ENCODE measurements around the gene IL24. TPM values are rescaled to one million over a fixed set of nuclear protein-coding genes. Genes with fewer than 3 reads are reported as not detected.

The IL24 gene
- total and polyA plus RNA-seq, 2 donors: 0.09 to 0.50 TPM

GRCh38 chr1:206872139-206872538 is 25.1 kb upstream of the IL24 start:
- 97% methylated on average over 3 of the region's 3 CpGs for WGBS
- DNase-seq (ENCODE audit: low read depth in 6 of 9, low spot score in 9 of 9): no peak
- Histone ChIP-seq H3K27me3 (ENCODE audit: control insufficient read depth in 2 of 2, insufficient read depth in 1 of 2, low read length in 1 of 2) (no peaks in the 10 kb centered on the region), H3K4me1 (ENCODE audit: control insufficient read depth in 2 of 2, insufficient read depth in 2 of 2, low read length in 2 of 2) (no peaks in the 10 kb centered on the region), H3K9me3 (ENCODE audit: control insufficient read depth in 2 of 2, insufficient read depth in 1 of 2, low read length in 1 of 2) (peaks cover 0 to 1% of the 10 kb centered on the region in 2 donors), H3K27ac (ENCODE audit: low read depth in 1 of 2, low read length in 1 of 2) (no peak overlapping the region), H3K36me3 (ENCODE audit: control insufficient read depth in 2 of 2, insufficient read depth in 2 of 2, low read length in 1 of 2) (no peaks in the 10 kb centered on the region), H3K4me3 (ENCODE audit: low read length in 2 of 2) (no peak overlapping the region)

- no peaks in the 10 kb centered on the region for H3K27me3 ChIP-seq (ENCODE audit: control insufficient read depth in 2 of 2, insufficient read depth in 1 of 2, low read length in 1 of 2)
- DNase-seq (ENCODE audit: low read depth in 6 of 9, low spot score in 9 of 9): no peak
- H3K4me1 ChIP-seq (ENCODE audit: control insufficient read depth in 2 of 2, insufficient read depth in 2 of 2, low read length in 2 of 2): no peaks in the 10 kb centered on the region
- no peaks in the 10 kb centered on the region for H3K36me3 ChIP-seq (ENCODE audit: control insufficient read depth in 2 of 2, insufficient read depth in 2 of 2, low read length in 1 of 2)
- H3K4me3 ChIP-seq (ENCODE audit: low read length in 2 of 2): no peak overlapping the region
- 94% methylated on average over 3 of the region's 3 CpGs for WGBS
- H3K9me3 ChIP-seq (ENCODE audit: control insufficient read depth in 2 of 2, insufficient read depth in 1 of 2, low read length in 1 of 2): peaks cover 0 to 7% of the 10 kb centered on the region in 2 donors
- H3K27ac ChIP-seq (ENCODE audit: low read depth in 1 of 2, low read length in 1 of 2): no peak overlapping the region
Observed at GRCh38 chr1:206873603-206874188, 23.5 kb upstream of the IL24 start.

GRCh38 chr1:206875752-206876377 is 21.4 kb upstream of the IL24 start:
- DNase-seq (ENCODE audit: low read depth in 6 of 9, low spot score in 9 of 9): no peak
- H3K4me3 ChIP-seq (ENCODE audit: low read length in 2 of 2): no peak overlapping the region
- no peaks in the 10 kb centered on the region for H3K4me1 ChIP-seq (ENCODE audit: control insufficient read depth in 2 of 2, insufficient read depth in 2 of 2, low read length in 2 of 2)
- H3K27me3 ChIP-seq (ENCODE audit: control insufficient read depth in 2 of 2, insufficient read depth in 1 of 2, low read length in 1 of 2): no peaks in the 10 kb centered on the region
- no peaks in the 10 kb centered on the region for H3K36me3 ChIP-seq (ENCODE audit: control insufficient read depth in 2 of 2, insufficient read depth in 2 of 2, low read length in 1 of 2)
- 94% methylated on average over 3 of the region's 3 CpGs for WGBS
- H3K27ac ChIP-seq (ENCODE audit: low read depth in 1 of 2, low read length in 1 of 2): no peak overlapping the region
- peaks cover 0 to 7% of the 10 kb centered on the region in 2 donors for H3K9me3 ChIP-seq (ENCODE audit: control insufficient read depth in 2 of 2, insufficient read depth in 1 of 2, low read length in 1 of 2)

DNA sequence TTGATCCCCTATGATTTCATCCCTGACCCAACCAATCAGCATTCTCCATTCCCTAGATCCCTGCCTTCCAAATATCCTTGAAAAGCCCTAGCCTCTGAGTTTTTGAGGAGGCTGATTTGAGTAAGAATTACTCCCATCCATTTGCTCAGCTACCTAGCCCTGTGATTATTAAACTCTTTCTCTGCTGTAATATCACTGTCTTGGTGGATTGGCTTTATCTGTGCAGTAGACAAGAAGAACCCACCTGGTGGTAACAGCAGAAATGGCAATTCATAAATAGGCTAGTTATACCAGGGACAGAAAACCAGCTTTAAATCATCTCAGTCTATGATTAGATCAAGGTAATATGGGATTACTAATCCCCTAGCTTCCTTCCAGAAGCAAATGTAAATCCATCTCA is 18.8 kb upstream of the IL24 start:
- Histone ChIP-seq H3K9me3 (ENCODE audit: control insufficient read depth in 2 of 2, insufficient read depth in 1 of 2, low read length in 1 of 2) (peaks cover 0 to 7% of the 10 kb centered on the region in 2 donors), H3K36me3 (ENCODE audit: control insufficient read depth in 2 of 2, insufficient read depth in 2 of 2, low read length in 1 of 2) (no peaks in the 10 kb centered on the region), H3K4me1 (ENCODE audit: control insufficient read depth in 2 of 2, insufficient read depth in 2 of 2, low read length in 2 of 2) (no peaks in the 10 kb centered on the region), H3K27me3 (ENCODE audit: control insufficient read depth in 2 of 2, insufficient read depth in 1 of 2, low read length in 1 of 2) (no peaks in the 10 kb centered on the region), H3K27ac (ENCODE audit: low read depth in 1 of 2, low read length in 1 of 2) (no peak overlapping the region), H3K4me3 (ENCODE audit: low read length in 2 of 2) (no peak overlapping the region)
- DNase-seq (ENCODE audit: low read depth in 6 of 9, low spot score in 9 of 9): no peak

DNA sequence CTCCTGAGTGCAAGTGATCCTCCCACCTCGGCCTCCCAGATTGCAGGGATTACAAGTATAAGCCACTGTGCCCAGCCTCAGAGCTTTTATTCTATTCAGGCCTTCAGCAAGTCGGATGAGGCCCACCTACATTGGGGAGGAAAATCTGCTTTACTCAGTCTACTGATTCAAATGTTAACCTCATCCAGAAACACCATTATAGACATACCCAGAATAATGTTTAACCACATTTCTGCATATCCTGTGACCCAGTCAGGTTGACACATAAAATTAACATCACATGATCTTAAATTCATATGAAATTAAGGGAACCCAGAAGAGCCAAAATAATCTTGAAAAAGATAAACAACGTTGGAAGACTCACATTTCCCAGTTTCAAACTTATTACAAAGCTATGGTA is 16.9 kb upstream of the IL24 start:
- Histone ChIP-seq H3K27me3 (ENCODE audit: control insufficient read depth in 2 of 2, insufficient read depth in 1 of 2, low read length in 1 of 2) (no peaks in the 10 kb centered on the region), H3K9me3 (ENCODE audit: control insufficient read depth in 2 of 2, insufficient read depth in 1 of 2, low read length in 1 of 2) (peaks cover 0 to 7% of the 10 kb centered on the region in 2 donors), H3K27ac (ENCODE audit: low read depth in 1 of 2, low read length in 1 of 2) (no peak overlapping the region), H3K4me3 (ENCODE audit: low read length in 2 of 2) (no peak overlapping the region), H3K4me1 (ENCODE audit: control insufficient read depth in 2 of 2, insufficient read depth in 2 of 2, low read length in 2 of 2) (no peaks in the 10 kb centered on the region), H3K36me3 (ENCODE audit: control insufficient read depth in 2 of 2, insufficient read depth in 2 of 2, low read length in 1 of 2) (no peaks in the 10 kb centered on the region)
- WGBS: 94% methylated on average over 3 of the region's 3 CpGs
- DNase-seq (ENCODE audit: low read depth in 6 of 9, low spot score in 9 of 9): no peak

GRCh38 chr1:206882555-206882954 is 14.7 kb upstream of the IL24 start:
- Histone ChIP-seq H3K27me3 (ENCODE audit: control insufficient read depth in 2 of 2, insufficient read depth in 1 of 2, low read length in 1 of 2) (no peaks in the 10 kb centered on the region), H3K4me1 (ENCODE audit: control insufficient read depth in 2 of 2, insufficient read depth in 2 of 2, low read length in 2 of 2) (no peaks in the 10 kb centered on the region), H3K9me3 (ENCODE audit: control insufficient read depth in 2 of 2, insufficient read depth in 1 of 2, low read length in 1 of 2) (peaks cover 0 to 4% of the 10 kb centered on the region in 2 donors), H3K27ac (ENCODE audit: low read depth in 1 of 2, low read length in 1 of 2) (no peak overlapping the region), H3K4me3 (ENCODE audit: low read length in 2 of 2) (no peak overlapping the region), H3K36me3 (ENCODE audit: control insufficient read depth in 2 of 2, insufficient read depth in 2 of 2, low read length in 1 of 2) (no peaks in the 10 kb centered on the region)
- DNase-seq (ENCODE audit: low read depth in 6 of 9, low spot score in 9 of 9): no peak
- WGBS: 95% methylated on average over 3 of the region's 3 CpGs

GRCh38 chr1:206883160-206883559 is 14.1 kb upstream of the IL24 start:
- H3K9me3 ChIP-seq (ENCODE audit: control insufficient read depth in 2 of 2, insufficient read depth in 1 of 2, low read length in 1 of 2): peaks cover 0 to 4% of the 10 kb centered on the region in 2 donors
- no peak for DNase-seq (ENCODE audit: low read depth in 6 of 9, low spot score in 9 of 9)
- WGBS: 98% methylated on average over 1 of the region's 1 CpG
- H3K36me3 ChIP-seq (ENCODE audit: control insufficient read depth in 2 of 2, insufficient read depth in 2 of 2, low read length in 1 of 2): no peaks in the 10 kb centered on the region
- no peaks in the 10 kb centered on the region for H3K4me1 ChIP-seq (ENCODE audit: control insufficient read depth in 2 of 2, insufficient read depth in 2 of 2, low read length in 2 of 2)
- no peaks in the 10 kb centered on the region for H3K27me3 ChIP-seq (ENCODE audit: control insufficient read depth in 2 of 2, insufficient read depth in 1 of 2, low read length in 1 of 2)
- H3K27ac ChIP-seq (ENCODE audit: low read depth in 1 of 2, low read length in 1 of 2): no peak overlapping the region
- no peak overlapping the region for H3K4me3 ChIP-seq (ENCODE audit: low read length in 2 of 2)

DNA sequence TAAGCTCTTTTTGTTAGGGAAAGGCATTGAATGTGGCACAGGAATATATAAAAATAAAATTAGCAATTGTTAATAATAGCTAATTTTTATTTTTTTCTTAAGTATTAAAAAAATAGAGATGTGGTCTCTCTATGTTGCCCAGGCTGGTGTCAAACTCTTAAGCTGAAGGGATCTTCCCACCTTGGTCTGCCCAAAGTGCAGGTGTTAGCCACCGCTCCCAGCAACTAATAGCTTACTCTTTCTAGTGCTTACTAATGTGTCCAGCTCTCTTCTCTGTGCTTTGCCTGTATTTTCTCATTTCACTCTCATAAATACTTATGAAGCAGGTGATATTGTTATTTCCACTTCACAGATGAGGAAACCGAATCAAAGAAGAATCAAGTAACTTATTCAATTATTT is 13.4 kb upstream of the IL24 start:
- no peak overlapping the region for H3K27ac ChIP-seq (ENCODE audit: low read depth in 1 of 2, low read length in 1 of 2)
- no peaks in the 10 kb centered on the region for H3K4me1 ChIP-seq (ENCODE audit: control insufficient read depth in 2 of 2, insufficient read depth in 2 of 2, low read length in 2 of 2)

DNA sequence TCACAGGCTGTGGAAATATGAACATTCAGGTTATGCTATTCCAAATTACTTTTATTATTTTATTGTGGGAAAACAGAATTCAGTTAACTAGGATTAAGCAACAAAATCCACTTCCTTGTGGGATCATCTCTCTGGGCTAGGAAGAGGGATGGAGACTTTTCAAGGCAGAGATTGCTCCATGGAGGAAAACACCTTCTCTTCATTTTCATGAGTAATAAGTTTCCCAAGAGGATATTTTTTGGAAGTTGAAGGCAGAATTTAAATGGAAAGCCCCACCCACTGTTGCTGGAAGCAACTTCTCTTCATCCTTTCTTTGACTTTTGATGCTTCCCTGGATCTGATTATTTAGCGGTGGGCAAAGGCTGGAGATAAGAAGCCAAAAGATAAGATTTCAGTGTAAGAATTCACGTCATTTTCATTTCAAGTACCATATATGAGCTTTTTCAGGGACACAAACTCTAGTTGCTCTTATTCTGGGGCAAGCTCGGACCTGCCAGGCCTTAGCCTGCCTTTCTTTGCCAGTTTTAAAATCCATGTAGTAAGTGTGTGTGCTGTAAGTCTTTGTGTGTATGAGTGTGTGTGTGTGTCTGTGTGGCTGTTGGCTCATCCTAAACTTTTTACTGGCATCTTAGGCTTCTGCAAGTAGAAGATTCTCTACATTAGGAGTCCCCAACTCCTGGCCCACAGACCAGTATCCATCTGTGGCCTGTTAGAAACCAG is 11.7 kb upstream of the IL24 start:
- no peaks in the 10 kb centered on the region for H3K36me3 ChIP-seq (ENCODE audit: control insufficient read depth in 2 of 2, insufficient read depth in 2 of 2, low read length in 1 of 2)
- 91% methylated on average over 3 of the region's 3 CpGs for WGBS

More for the DNA sequence above, 13.4 kb upstream of the IL24 start:
- WGBS: 92% methylated on average over 2 of the region's 2 CpGs
- H3K27me3 ChIP-seq (ENCODE audit: control insufficient read depth in 2 of 2, insufficient read depth in 1 of 2, low read length in 1 of 2): no peaks in the 10 kb centered on the region
- no peak overlapping the region for H3K4me3 ChIP-seq (ENCODE audit: low read length in 2 of 2)
- no peak for DNase-seq (ENCODE audit: low read depth in 6 of 9, low spot score in 9 of 9)
- no peaks in the 10 kb centered on the region for H3K36me3 ChIP-seq (ENCODE audit: control insufficient read depth in 2 of 2, insufficient read depth in 2 of 2, low read length in 1 of 2)
- H3K9me3 ChIP-seq (ENCODE audit: control insufficient read depth in 2 of 2, insufficient read depth in 1 of 2, low read length in 1 of 2): no peaks in the 10 kb centered on the region

More for the DNA sequence above, 11.7 kb upstream of the IL24 start:
- no peaks in the 10 kb centered on the region for H3K27me3 ChIP-seq (ENCODE audit: control insufficient read depth in 2 of 2, insufficient read depth in 1 of 2, low read length in 1 of 2)
- H3K4me1 ChIP-seq (ENCODE audit: control insufficient read depth in 2 of 2, insufficient read depth in 2 of 2, low read length in 2 of 2): peaks cover 3 to 6% of the 10 kb centered on the region in 2 donors
- H3K4me3 ChIP-seq (ENCODE audit: low read length in 2 of 2): no peak overlapping the region
- H3K9me3 ChIP-seq (ENCODE audit: control insufficient read depth in 2 of 2, insufficient read depth in 1 of 2, low read length in 1 of 2): no peaks in the 10 kb centered on the region
- H3K27ac ChIP-seq (ENCODE audit: low read depth in 1 of 2, low read length in 1 of 2): no peak overlapping the region
- DNase-seq (ENCODE audit: low read depth in 6 of 9, low spot score in 9 of 9): no peak
